DMS 273 (cell line): ENCODE data around the gene GCGR.

ENCODE experiments used
- DNase-seq: peaks from one replicate; lab custom pipeline; 2025; ENCODE audit not compliant: unreplicated experiment; lab: John Stamatoyannopoulos, UW

The GCGR gene

GRCh38 chr17:81845881-81846742 lies 42.2 kb downstream of the GCGR start:
- no peak for DNase-seq

DNA sequence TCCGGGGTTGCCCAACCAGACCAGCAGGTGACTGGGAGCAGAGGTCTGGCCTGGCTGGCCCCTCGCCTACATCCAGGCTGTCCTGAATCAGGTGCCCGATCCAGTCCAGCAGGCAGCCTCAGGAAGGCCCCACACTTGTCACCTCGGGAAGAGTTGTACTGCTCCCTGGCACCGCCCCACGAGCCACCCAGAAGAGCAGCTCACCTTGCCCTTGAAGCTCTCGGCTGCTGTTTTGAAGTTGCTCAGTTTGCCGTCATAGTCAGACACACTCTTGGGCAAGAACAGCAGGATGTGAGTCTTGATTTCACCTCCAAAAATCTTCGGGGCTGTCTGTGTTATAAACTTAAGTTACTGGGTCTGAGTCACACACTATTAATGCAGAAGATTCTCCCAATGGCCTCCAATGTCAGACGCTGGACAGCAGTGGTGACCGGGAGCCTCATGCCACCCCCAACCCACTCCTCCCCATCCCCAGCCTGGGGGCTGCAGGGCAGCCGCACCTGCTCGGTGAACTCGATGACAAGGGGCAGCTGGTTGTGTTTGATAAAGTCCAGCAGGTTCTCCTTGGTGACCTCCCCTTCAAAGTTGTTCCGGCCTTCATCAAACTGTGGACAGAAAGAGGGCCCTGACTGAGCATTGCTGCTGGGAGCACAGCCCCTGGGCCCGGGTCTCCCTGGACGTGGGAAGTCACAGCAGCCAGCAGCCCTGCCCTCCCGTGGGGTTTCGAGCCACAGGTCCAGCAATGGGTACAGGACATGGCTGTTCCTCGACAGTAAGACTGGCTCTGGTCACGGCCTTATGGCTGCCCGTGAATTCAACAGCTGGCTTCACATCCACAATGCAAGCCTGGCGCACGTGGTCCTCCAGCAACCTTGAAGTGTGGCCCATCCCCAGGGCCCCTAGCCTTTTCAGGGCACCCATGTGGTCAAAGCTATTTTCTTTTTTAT lies 43.1 kb downstream of the GCGR start:
- no peak for DNase-seq

DNA sequence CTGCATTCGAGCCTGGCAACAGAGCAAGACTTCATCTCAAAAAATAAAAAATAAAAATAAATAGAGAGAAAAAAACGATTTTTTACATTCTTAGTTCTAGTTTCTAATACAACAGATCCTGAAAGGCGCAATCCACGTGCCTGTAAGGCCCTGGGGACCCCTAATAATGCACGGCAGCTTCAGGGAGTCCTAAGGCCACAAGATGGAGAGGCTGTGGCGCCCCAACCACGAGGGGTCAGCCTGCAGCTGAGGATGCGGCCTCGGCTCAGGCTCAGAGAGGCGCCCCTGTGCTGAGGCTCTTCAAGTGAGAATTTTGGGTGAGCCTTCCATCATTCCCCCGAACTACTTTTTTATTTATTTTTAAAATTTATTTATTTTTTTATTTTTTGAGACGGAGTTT lies 45.5 kb downstream of the GCGR start:
- no peak for DNase-seq

GRCh38 chr17:81851423-81851822 lies 47.5 kb downstream of the GCGR start:
- no peak for DNase-seq

DNA sequence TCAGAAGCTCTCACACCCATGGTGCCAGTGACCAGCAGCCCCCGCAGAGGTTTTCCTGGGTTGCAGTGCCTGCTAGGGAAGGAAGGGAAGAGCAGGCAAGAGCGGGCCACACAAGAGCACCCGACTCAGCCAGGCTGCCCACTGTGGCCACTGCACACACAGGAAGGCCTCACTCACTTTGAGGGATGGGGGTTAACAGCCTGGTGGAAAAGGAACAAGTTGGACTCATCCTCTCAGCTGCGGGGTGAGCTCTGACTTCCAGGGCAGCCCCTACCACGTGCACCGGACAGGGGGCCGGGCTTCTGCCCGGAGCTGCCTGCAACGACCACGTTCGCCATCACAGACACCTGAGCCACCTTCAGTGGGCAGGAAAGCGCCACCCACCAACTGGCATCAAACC lies 48.3 kb downstream of the GCGR start:
- DNase-seq = no peak

GRCh38 chr17:81854974-81855774 lies 51.2 kb downstream of the GCGR start:
- no peak for DNase-seq

GRCh38 chr17:81858170-81858966 lies 54.4 kb downstream of the GCGR start:
- DNase-seq = no peak

GRCh38 chr17:81858967-81859905 lies 55.3 kb downstream of the GCGR start:
- peak; percentile 51 for DNase-seq

DNA sequence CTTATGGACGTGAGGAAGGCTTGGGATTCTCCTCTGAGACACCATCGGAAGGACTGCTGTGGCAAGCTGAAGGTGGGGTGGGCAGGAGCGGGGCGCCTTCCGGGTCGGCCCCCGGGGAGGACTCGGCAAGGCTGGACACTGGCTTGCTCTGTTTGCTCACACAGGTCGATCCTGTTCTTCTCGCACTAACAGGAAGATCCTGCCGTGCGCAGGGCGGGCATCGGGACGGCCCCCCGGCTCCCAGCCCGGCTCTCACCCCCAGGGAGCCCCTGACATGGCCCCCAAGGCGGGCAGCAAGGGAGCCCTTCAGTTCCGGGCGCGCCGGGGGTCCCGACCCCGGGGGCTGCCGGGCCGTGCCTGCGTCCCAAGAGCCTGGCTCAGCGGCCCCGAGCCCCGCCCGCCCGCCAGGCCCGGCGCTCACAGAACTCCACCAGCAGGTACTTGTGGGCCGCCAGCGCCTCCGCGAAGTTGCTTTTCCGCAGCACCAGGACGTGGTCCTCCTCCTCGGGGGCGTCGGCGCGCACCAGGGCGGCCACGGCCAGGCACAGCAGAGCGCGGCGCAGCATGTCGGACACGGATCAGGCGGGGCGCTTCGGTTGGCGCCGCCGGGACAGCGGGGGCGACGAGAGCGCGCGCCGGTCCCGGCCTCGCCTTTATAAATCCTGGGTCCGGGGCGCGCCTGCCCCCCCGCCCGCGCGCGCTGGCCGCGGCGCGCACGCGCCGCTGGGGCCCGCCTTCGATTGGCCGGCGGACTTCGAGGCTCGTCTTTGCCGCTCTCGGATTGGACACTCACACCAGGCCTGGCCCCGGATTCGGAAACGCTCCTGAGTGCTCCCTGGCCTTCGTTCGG lies 56.2 kb downstream of the GCGR start, which contains the start of gene P4HB:
P4HB (minus strand) TSS at position 630 of the 850 bp plus-strand sequence; CDS start at position 566, 64 bp downstream.
- no peak for DNase-seq

GRCh38 chr17:81860756-81861568 lies 57.0 kb downstream of the GCGR start:
- peak; percentile 100 for DNase-seq

DNA sequence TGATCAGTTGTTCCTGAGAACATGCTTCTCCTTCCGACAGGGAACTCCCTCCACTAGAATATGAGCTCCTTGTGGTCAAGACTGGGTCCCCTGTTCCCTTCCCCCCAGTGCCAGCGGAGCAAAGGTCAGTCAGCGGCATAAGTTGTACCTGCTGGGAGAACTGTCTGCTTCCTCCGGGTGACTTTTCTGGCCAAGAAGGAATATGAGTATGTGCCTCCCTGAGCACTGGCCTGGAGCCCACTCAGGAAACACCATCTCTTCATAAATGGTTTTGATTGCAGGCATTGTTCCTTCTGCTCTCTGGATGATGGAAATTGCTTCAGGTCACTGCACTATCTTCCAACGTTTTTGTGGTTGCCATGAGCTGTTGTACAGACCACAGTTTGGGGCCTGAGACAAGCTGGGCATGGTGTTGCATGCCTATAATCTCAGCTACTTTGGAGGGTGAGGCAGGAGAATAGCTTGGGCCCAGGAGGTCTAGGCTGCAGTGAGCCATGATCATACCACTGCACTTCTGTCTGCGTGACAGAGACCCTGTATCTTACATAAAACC lies 59.2 kb downstream of the GCGR start:
- no peak for DNase-seq
